ENCODE data around the gene RPL22L1. TPM values are rescaled to one million over a fixed set of nuclear protein-coding genes. Genes with fewer than 3 reads are reported as not detected.
A peak's percentile ranks its signal among the peaks of the same experiment; 100 is the strongest.

The RPL22L1 gene
- 126 and 218 TPM in 2 replicates for total RNA-seq

DNA sequence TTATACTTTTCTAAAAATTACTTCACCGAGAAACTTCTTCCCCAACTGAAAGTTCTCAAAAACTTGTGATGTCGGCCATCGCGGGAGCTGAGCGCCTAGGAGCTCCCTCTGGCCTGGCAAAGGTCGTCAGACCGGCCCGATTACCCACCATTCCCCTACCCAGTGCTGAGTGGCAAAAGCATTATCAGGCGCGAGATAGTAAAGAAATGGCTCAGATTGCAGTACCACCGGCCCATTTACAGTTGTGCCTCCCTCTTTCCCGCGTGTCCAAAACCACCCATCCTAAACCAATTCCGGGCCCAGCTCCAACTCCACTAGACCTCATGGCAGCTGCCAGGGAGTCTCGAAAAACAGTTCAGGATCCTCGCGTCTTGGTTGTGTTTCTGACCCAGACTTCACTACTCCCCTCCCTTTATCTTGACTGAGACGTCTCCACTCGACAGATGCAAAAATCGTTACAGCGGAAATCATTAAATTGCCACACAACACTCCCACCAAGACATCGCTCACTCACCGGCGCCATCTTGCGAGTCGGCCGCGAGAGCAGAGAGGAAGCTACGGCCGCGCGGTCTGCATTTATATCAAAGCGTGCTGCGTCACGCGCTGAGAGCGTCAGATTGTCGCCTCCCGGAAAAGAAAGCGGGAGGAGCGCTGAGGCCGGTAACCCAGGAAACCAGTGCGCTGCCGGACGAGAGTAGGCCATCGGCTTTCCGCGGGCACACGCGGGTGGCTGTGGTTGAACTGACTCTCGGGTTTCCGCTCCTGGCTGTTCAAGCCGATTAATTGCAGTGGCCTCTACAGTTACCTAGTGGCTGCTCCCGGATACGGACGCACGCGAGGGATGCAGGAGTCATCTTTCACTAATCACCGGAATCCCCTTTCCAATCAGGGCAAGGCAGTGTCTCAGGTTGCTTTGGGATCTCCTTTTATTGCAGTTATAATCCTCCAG, at the start of gene RPL22L1:
RPL22L1 (minus strand) TSS at position 551 of the 949 bp plus-strand sequence; CDS start at position 523, 28 bp downstream.
- TF ChIP-seq, protein P1, sequence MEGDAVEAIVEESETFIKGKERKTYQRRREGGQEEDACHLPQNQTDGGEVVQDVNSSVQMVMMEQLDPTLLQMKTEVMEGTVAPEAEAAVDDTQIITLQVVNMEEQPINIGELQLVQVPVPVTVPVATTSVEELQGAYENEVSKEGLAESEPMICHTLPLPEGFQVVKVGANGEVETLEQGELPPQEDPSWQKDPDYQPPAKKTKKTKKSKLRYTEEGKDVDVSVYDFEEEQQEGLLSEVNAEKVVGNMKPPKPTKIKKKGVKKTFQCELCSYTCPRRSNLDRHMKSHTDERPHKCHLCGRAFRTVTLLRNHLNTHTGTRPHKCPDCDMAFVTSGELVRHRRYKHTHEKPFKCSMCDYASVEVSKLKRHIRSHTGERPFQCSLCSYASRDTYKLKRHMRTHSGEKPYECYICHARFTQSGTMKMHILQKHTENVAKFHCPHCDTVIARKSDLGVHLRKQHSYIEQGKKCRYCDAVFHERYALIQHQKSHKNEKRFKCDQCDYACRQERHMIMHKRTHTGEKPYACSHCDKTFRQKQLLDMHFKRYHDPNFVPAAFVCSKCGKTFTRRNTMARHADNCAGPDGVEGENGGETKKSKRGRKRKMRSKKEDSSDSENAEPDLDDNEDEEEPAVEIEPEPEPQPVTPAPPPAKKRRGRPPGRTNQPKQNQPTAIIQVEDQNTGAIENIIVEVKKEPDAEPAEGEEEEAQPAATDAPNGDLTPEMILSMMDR (IDR thresholded peaks at IDR 0.05; ENCODE audit: insufficient read depth, low read depth, low read length), result no peak
- peak within 1 kb of the TSS; percentile 88 for H3K4me3 ChIP-seq (ENCODE audit: low read depth, low read length)
- peak; percentile 96 for DNase-seq (ENCODE audit: low read depth)

DNA sequence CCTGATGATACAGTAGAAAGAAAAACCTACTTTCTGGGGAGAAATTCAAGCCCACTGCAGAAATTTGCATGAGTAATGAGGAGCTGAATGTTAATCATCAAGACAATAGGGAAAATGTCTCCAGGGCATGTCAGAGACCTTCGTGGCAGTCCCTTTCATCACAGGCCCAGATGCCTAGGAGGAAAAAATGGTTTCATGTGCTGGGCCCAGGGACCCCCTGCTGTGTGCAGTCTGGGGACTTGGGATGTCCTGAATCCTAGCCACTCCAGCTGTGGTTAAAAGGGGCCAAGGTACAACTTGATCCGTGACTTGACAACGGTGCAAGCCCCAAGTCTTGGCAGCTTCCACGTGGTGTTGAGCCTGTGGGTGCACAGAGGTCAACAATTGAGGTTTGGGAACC, 48.7 kb upstream of the RPL22L1 start:
- TF ChIP-seq, protein P1 (IDR thresholded peaks at IDR 0.05; ENCODE audit: insufficient read depth, low read depth, low read length), result no peak
- DNase-seq (ENCODE audit: low read depth), result no peak
- H3K4me3 ChIP-seq (ENCODE audit: low read depth, low read length), result no peak overlapping the region

DNA sequence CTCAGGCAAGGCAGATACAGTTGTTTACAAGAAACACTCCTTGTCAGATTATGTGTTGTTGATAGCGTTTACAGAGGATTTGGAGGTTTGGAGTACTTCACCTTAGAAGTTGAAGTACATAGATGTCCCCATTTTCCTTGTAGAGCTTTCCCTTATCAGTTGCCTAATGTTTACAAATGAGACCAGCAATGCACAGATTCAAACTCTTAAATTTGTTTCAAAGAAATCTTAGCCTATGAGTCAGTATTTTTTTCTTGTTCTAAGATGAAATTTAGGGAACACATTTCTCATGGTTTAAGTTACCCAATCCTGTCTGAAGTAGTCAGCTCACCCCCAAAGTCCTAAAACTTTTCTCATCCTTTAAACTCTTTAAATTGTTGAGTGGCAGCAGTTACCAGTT, 44.7 kb upstream of the RPL22L1 start:
- TF ChIP-seq, protein P1 (IDR thresholded peaks at IDR 0.05; ENCODE audit: insufficient read depth, low read depth, low read length), result no peak
- peak; percentile 33 for DNase-seq (ENCODE audit: low read depth)
- no peak overlapping the region for H3K4me3 ChIP-seq (ENCODE audit: low read depth, low read length)

DNA sequence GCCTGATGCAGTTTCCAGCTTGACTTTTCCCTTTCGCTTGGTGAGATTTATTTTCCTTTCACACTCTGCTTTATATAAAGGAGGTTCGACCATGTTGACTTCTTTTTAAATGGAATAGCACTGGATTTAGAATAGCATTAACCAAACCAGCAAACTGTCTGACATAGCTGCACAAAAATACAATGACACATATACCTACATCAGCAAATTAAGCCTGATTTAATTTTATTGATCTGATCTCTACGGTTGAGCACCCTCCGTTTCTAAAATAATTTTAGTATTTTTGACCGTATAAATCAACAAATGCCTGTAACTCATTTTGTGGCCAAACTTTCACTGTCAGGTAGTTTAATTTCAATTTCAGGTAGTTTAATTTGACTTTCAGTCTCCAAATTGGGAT, 44.2 kb upstream of the RPL22L1 start:
- DNase-seq (ENCODE audit: low read depth), result no peak
- H3K4me3 ChIP-seq (ENCODE audit: low read depth, low read length), result no peak overlapping the region
- TF ChIP-seq, protein P1 (IDR thresholded peaks at IDR 0.05; ENCODE audit: insufficient read depth, low read depth, low read length), result no peak

DNA sequence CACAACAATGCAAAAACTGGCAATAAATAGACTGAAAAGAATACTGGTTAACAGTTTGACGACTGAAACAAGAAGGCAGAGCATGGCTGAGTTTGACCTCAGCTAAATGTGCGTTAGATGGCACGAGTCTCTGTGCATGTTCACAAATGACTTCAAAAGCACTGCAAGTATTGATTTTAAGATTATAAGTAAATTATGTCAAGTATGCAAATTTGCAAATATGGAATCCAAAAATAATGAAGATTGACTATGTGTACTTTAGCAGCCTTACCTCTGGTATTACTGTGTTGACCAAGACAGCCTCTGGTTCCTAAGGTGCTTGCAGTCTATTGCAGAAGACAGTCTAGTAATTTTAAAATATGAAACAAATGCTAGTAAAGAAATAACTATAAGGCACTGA, 41.1 kb upstream of the RPL22L1 start:
- no peak overlapping the region for H3K4me3 ChIP-seq (ENCODE audit: low read depth, low read length)
- no peak for DNase-seq (ENCODE audit: low read depth)
- TF ChIP-seq, protein P1 (IDR thresholded peaks at IDR 0.05; ENCODE audit: insufficient read depth, low read depth, low read length), result no peak

DNA sequence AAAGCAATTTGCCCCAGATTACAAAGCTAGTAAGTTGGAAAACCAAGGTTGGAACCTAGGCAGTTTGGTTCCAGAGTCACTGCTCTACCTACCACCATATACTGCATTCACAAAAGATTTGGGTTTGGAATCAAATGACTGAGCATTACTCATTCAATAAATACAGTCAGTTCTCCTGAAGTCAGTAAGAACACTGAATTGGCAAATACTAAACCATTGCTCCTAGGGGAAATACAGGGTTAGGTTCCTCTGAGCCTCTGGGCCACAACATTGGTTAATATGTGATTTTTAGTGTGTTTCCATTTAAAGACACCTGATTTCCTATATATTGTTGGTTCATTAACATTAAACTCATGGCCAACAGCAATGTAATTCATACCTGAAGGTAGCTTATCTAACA, 40.5 kb upstream of the RPL22L1 start:
- H3K4me3 ChIP-seq (ENCODE audit: low read depth, low read length), result no peak overlapping the region
- DNase-seq (ENCODE audit: low read depth), result no peak
- TF ChIP-seq, protein P1 (IDR thresholded peaks at IDR 0.05; ENCODE audit: insufficient read depth, low read depth, low read length), result no peak

All from fibroblast of villous mesenchyme (primary cell).